ENCODE results near the gene SLC9A9.

The SLC9A9 gene

DNA sequence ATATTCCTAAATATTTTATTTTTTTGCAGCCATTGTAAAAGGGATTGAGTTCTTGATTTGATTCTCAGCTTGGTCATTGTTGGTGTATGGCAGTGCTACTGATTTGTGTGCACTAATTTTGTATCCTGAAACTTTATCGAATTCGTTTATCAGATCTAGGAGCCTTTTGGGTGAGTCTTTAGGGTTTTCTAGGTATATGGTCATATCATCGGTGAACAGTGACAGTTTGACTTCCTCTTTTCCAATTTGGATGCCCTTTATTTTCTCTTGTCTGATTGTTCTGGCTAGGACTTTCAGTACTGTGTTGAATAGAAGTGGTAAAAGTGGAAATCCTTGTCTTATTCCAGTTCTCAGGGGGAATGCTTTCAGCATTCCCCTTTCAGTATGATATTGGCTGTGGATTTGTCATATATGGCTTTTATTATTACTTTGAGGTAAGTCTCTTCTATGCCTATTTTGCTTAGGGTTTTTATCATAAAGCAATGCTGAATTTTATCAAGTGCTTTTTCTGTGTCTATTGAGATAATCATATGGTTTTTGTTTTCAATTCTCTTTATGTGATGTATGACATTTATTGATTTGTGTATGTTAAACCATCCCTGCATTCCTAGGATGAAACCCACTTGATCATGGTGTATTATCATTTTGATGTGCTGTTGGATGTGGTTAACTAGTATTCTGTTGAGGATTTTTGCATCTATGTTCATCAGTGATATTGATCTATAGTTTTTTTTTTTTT lies 11.4 kb upstream of the SLC9A9 start:
- no peak for DNase-seq (ENCODE audit: low read depth in 2 of 2)
- H3K4me3 ChIP-seq (replicated peaks in 1 of 2; ENCODE audit: low read depth in 2 of 2, low read length in 2 of 2): no peak overlapping the region
- TF ChIP-seq, protein P1, sequence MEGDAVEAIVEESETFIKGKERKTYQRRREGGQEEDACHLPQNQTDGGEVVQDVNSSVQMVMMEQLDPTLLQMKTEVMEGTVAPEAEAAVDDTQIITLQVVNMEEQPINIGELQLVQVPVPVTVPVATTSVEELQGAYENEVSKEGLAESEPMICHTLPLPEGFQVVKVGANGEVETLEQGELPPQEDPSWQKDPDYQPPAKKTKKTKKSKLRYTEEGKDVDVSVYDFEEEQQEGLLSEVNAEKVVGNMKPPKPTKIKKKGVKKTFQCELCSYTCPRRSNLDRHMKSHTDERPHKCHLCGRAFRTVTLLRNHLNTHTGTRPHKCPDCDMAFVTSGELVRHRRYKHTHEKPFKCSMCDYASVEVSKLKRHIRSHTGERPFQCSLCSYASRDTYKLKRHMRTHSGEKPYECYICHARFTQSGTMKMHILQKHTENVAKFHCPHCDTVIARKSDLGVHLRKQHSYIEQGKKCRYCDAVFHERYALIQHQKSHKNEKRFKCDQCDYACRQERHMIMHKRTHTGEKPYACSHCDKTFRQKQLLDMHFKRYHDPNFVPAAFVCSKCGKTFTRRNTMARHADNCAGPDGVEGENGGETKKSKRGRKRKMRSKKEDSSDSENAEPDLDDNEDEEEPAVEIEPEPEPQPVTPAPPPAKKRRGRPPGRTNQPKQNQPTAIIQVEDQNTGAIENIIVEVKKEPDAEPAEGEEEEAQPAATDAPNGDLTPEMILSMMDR (IDR thresholded peaks at IDR 0.05; ENCODE audit: low read depth, low read length): no peak

DNA sequence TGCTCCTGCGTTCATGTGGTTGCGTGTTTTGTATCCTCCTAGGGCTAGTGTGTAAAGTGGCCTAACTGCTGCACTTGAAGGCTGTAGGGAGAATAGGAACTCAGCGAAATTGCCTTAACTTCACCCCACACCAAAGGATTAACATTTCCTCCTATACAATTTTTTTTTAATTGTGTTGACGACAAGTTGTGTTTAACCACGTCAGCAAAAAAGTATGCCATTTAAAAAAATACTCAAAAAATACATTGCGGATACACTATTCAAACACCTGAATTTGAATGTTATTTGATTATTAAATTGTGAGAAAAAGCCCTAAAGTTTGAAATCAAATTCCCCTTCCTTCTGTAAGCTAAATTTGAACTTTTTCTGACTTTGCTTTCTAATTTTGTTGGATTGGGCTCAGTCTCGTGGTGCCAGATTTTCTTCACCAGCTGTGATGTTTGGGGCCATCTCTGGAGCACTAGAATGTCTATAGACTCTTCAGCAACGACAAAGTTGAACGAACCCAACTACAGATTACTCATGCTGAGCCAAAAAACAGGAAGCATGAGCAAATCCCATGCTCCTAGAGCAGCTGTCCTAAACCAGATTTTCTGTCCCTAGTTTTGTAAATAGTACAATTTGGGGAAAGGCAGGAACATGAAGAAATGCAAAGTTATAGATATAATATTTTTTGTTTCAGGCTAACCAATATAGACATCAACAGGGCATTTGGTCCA lies 8.1 kb upstream of the SLC9A9 start:
- DNase-seq (ENCODE audit: low read depth in 2 of 2): no peak
- TF ChIP-seq, protein P1 (IDR thresholded peaks at IDR 0.05; ENCODE audit: low read depth, low read length): no peak
- no peak overlapping the region for H3K4me3 ChIP-seq (replicated peaks in 1 of 2; ENCODE audit: low read depth in 2 of 2, low read length in 2 of 2)

DNA sequence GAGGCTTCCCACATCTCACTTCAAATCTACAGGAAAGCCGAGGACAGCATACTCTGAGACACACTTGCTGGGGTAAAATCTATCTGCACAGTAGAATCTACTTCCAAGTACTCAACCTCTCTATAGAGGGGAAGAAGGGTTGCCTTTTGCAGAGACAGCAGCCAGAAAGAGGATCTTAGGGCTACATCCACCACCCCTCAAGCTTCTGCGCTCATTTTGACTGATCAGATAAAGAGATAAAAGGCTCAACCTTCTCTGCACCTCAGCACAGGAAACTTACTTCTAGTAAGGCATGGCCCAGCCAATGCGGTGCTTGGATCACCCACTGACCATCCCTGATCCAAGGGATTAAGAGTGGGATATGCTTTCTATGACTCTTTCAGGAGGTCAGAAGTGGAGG lies 6.9 kb upstream of the SLC9A9 start:
- H3K4me3 ChIP-seq (replicated peaks in 1 of 2; ENCODE audit: low read depth in 2 of 2, low read length in 2 of 2): no peak overlapping the region
- TF ChIP-seq, protein P1 (IDR thresholded peaks at IDR 0.05; ENCODE audit: low read depth, low read length): no peak
- DNase-seq (ENCODE audit: low read depth in 2 of 2): no peak

DNA sequence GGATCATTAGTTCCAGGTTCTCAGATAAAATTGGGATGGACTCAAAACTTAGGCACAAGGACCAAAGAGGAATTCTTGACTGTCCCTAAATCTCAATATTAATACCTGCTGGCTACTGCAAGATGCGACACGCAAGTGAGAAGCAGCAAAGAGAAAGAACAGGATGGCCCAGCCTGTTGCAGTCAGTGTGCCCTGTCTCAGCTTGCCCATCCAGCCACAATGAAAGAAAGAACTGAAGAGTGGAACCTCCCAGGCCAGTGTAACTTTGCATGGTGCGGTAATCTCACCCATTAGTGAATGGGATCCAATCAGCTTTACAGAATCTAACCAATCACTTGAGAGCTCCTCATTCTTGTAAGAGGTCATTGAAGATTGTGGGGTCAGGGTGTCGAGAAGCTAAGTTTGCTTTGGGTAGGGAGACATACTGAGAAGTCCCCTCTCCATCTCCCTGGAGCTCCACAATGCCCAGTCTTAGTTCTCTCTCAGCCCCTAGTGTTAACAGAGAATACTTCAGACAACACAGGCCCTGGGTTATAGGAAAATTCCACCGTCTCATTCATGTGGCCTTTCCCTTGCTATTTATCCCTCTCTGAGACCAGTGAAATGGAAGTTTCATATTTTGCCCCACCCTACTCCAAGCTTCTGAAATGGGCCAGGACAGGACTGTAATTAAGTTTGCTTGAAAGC lies 3.2 kb upstream of the SLC9A9 start:
- TF ChIP-seq, protein P1 (IDR thresholded peaks at IDR 0.05; ENCODE audit: low read depth, low read length): no peak
- DNase-seq (ENCODE audit: low read depth in 2 of 2): no peak

DNA sequence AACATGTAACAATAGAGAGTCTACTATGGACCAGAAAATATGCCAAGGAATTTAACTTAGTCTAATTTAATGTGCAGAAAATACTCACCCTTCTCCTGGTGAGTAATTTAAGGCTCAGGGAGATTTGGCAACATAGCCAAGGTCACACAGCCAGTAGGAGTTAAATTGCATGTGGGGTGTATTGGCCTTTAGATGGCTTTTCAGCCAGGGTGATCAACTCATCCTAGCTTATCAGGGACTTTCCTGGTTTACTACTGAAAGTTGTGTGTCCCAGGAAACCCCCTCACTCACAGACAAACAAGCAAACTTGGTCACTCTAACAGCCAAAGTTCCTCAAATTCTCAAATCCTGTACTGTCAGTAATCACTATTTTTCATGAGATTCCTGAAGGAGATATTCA lies 2.6 kb upstream of the SLC9A9 start:
- no peak overlapping the region for H3K4me3 ChIP-seq (replicated peaks in 1 of 2; ENCODE audit: low read depth in 2 of 2, low read length in 2 of 2)
- TF ChIP-seq, protein P1 (IDR thresholded peaks at IDR 0.05; ENCODE audit: low read depth, low read length): no peak
- peak in 1 of 2 donors; percentile 19 for DNase-seq (ENCODE audit: low read depth in 2 of 2)

More for the DNA sequence above, 3.2 kb upstream of the SLC9A9 start:
- H3K4me3 ChIP-seq (replicated peaks in 1 of 2; ENCODE audit: low read depth in 2 of 2, low read length in 2 of 2): no peak overlapping the region

DNA sequence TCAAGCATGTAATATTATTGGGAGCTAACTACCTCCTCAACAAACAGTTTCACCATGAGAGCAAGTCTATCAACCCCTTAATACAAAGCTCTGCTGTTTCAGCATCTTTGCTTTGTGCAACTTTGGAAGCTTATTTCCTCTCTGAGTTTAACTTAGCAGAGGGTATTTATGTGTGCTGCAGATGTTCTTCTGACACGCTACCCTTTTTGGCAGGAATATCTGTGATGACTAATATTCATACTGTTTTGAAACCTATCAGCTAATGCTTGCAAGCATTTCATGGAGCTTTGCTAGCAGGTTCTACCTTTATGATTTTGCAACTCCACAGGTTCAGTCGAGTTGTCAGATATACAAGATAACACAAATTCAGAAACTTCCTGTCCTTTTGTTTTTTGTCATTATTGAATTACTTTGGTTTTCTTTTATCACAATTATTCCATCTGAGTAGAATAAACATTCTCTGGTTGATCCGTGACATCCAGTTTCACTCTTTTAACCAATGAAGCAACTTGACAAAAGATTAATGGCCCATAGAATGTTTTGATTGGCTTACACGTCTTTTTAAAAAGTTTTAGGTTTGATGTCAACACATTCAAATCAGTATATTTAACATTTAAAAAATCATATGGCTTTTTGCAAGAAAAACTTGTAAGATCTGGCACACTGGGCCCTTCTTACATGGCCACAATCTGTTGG lies 1.7 kb upstream of the SLC9A9 start:
- peak; percentile 88 to 89 for DNase-seq (ENCODE audit: low read depth in 2 of 2)
- H3K4me3 ChIP-seq (replicated peaks in 1 of 2; ENCODE audit: low read depth in 2 of 2, low read length in 2 of 2): no peak overlapping the region
- TF ChIP-seq, protein P1 (IDR thresholded peaks at IDR 0.05; ENCODE audit: low read depth, low read length): no peak
